ENCODE results near the gene GABRR3.

DNA sequence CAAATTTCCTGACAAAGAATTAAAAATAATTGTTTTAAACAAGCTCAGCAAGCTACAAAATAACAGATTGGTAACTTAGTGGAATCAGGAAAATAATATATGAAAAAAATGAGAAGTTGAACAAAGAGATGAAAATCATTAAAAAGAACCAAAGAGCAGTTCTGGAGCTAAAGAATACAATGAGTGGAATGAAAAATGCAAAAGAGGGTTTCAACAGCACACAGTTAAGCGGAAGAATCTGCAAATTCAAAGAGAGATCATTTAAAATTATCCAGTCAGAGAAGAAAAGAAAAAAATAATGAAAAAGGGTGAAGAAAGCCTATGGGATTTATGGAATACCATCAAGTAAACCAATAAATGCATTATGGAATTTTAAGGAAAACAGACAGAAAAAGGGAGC, 6.2 kb upstream of the GABRR3 start:
- TF ChIP-seq, protein P1, sequence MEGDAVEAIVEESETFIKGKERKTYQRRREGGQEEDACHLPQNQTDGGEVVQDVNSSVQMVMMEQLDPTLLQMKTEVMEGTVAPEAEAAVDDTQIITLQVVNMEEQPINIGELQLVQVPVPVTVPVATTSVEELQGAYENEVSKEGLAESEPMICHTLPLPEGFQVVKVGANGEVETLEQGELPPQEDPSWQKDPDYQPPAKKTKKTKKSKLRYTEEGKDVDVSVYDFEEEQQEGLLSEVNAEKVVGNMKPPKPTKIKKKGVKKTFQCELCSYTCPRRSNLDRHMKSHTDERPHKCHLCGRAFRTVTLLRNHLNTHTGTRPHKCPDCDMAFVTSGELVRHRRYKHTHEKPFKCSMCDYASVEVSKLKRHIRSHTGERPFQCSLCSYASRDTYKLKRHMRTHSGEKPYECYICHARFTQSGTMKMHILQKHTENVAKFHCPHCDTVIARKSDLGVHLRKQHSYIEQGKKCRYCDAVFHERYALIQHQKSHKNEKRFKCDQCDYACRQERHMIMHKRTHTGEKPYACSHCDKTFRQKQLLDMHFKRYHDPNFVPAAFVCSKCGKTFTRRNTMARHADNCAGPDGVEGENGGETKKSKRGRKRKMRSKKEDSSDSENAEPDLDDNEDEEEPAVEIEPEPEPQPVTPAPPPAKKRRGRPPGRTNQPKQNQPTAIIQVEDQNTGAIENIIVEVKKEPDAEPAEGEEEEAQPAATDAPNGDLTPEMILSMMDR (IDR thresholded peaks at IDR 0.05; ENCODE audit: low read depth, low read length, poor library complexity, severe bottlenecking): no peak
- TF ChIP-seq EZH2phosphoT487 (IDR thresholded peaks at IDR 0.05; ENCODE audit: borderline replicate concordance, low read length): no peak
